Measurements from ENCODE around the gene OPRD1. TPM values are rescaled to one million over a fixed set of nuclear protein-coding genes. Genes with fewer than 3 reads are reported as not detected.
"Not testable (repeated sequence)": the region's sequence is repeated elsewhere in the genome, so short reads cannot be mapped to it uniquely, and the experiment has no call there.

OPRD1 gene
- polyA plus RNA-seq, 3 donors, result 0.01 TPM; not detected in 2

DNA sequence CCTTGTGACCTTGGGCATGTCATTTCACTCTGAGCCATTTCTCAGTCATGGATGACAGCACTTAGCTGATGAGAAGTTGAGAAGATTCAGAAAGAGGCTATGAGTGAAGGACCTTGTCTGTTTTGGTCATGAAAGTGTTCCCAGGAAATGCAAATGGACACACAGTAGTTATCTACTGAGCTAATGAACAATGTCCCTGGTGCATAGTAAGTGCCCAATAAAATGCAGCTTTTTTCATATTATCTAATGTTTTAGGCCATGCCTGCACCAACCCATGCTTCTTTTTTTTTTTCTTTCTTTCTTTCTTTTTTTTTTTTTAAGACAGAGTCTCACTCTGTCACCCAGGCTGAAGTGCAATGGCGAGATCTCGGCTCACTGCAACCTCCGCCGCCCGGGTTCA, 58.0 kb downstream of the OPRD1 start:
- peaks cover 6 to 7% of the 10 kb centered on the region in 2 donors for H3K4me1 ChIP-seq (ENCODE audit: control insufficient read depth in 1 of 2, insufficient read depth in 2 of 2, low read length in 2 of 2)
- H3K27ac Mint-ChIP-seq, result no peak overlapping the region
- no peak overlapping the region for H2AFZ ChIP-seq (ENCODE audit: insufficient read depth, low read depth, low read length, poor library complexity, severe bottlenecking)
- TF ChIP-seq, protein P1, sequence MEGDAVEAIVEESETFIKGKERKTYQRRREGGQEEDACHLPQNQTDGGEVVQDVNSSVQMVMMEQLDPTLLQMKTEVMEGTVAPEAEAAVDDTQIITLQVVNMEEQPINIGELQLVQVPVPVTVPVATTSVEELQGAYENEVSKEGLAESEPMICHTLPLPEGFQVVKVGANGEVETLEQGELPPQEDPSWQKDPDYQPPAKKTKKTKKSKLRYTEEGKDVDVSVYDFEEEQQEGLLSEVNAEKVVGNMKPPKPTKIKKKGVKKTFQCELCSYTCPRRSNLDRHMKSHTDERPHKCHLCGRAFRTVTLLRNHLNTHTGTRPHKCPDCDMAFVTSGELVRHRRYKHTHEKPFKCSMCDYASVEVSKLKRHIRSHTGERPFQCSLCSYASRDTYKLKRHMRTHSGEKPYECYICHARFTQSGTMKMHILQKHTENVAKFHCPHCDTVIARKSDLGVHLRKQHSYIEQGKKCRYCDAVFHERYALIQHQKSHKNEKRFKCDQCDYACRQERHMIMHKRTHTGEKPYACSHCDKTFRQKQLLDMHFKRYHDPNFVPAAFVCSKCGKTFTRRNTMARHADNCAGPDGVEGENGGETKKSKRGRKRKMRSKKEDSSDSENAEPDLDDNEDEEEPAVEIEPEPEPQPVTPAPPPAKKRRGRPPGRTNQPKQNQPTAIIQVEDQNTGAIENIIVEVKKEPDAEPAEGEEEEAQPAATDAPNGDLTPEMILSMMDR (IDR thresholded peaks at IDR 0.05), result no peak
- peaks cover 8 to 15% (median 9%) of the 10 kb centered on the region in 3 donors for H3K27me3 Mint-ChIP-seq (ENCODE audit: low read depth in 3 of 3)
- no peaks in the 10 kb centered on the region for H3K9me3 ChIP-seq (replicated peaks in 1 of 2; ENCODE audit: control insufficient read depth in 1 of 2, insufficient read depth in 1 of 2, low read length in 2 of 2)
- no peak overlapping the region for H3K9ac ChIP-seq (ENCODE audit: insufficient read depth, low read length, poor library complexity, severe bottlenecking)
- H3K79me2 ChIP-seq (ENCODE audit: insufficient read depth, low read length), result no peaks in the 10 kb centered on the region
- no peak overlapping the region for H3K27ac ChIP-seq (ENCODE audit: low read depth in 1 of 2, low read length in 2 of 2)
- intact Hi-C loops (cut with micrococcal nuclease), result loop anchor here in 1 of 2 donors (10.0 kb wide), 2 partner anchors 225 to 515 kb away; partner anchors contain the start of genes RNU11 and TAF12
- no peaks in the 10 kb centered on the region for H4K20me1 ChIP-seq (ENCODE audit: insufficient read depth, low read length)
- no peak overlapping the region for H3K4me3 Mint-ChIP-seq
- H3K4me2 ChIP-seq (replicated peaks; ENCODE audit: extremely low read depth, low read length, poor library complexity, severe bottlenecking), result no peak overlapping the region
- 96% methylated on average over 5 of the region's 5 CpGs for WGBS (ENCODE audit: insufficient coverage)
- peaks cover 1% of the 10 kb centered on the region for H3K4me1 Mint-ChIP-seq
- no peak overlapping the region for H3K4me3 ChIP-seq (replicated peaks in 1 of 3; ENCODE audit: low read depth in 2 of 3, low read length in 3 of 3)
- no peaks in the 10 kb centered on the region for H3K27me3 ChIP-seq (ENCODE audit: control insufficient read depth in 2 of 2, insufficient read depth in 2 of 2, low read length in 2 of 2)
- no peaks in the 10 kb centered on the region for H3K36me3 ChIP-seq (replicated peaks in 1 of 2; ENCODE audit: control insufficient read depth in 1 of 2, insufficient read depth in 2 of 2, low read length in 2 of 2)
- H3K9me3 Mint-ChIP-seq, result peaks cover 0 to 4% (median 0%) of the 10 kb centered on the region in 7 donors
- no peak for DNase-seq
- H3K36me3 Mint-ChIP-seq, result no peaks in the 10 kb centered on the region

DNA sequence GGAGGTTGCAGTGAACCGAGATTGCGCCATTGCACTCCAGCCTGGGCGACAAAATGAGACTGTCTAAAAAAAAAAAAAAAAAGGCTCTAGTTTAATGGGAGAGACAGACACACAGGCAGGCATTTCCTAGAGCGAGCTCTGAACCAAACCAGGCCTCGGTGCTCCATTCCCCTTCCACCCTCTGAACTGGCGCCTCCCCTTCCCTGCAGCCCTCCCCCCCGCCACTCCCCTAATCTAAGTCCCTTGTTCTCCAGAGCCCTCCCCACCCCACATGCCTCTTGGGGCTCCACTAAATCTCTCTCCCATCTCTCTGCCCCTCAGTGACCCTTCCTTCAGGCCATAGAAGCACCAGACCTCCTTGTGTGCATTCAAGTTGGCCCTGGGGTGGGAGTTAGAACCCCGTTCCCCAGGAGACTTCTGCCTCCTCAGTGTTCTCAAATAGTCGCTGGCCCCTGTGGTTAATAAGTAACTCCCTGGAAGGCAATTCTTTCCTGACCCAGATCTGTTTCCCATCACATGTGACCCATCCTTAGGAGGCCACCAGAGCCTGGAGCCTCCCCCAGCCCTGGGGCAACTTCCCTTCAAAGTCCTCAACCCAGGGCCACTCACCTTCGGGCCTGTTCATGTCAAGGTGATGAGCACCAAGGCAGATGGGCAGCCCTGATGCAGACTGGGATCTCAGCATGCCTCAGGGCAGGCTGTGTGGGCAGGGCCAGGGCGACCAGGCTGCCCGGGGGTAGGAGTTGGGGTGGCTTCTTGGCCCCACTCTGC, 59.8 kb downstream of the OPRD1 start:
- Mint-ChIP-seq H3K27me3 (ENCODE audit: low read depth in 3 of 3) (peaks cover 3 to 7% (median 7%) of the 10 kb centered on the region in 3 donors), H3K36me3 (no peaks in the 10 kb centered on the region), H3K4me1 (peaks cover 12% of the 10 kb centered on the region), H3K4me3 (no peak overlapping the region), H3K27ac (peak overlapping the region in 1 of 7 donors; percentile 69), H3K9me3 (peaks cover 0 to 2% (median 0%) of the 10 kb centered on the region in 7 donors)
- no peaks in the 10 kb centered on the region for H3K9me3 ChIP-seq (replicated peaks in 1 of 2; ENCODE audit: control insufficient read depth in 1 of 2, insufficient read depth in 1 of 2, low read length in 2 of 2)
- TF ChIP-seq, protein P1 (IDR thresholded peaks at IDR 0.05), result no peak
- H3K4me1 ChIP-seq (ENCODE audit: control insufficient read depth in 1 of 2, insufficient read depth in 2 of 2, low read length in 2 of 2), result peaks cover 14 to 17% of the 10 kb centered on the region in 2 donors
- H3K4me2 ChIP-seq (replicated peaks; ENCODE audit: extremely low read depth, low read length, poor library complexity, severe bottlenecking), result no peak overlapping the region
- H3K36me3 ChIP-seq (replicated peaks in 1 of 2; ENCODE audit: control insufficient read depth in 1 of 2, insufficient read depth in 2 of 2, low read length in 2 of 2), result no peaks in the 10 kb centered on the region
- intact Hi-C loops (cut with micrococcal nuclease), result loop anchor here in 1 of 2 donors (10.0 kb wide), 2 partner anchors 227 to 517 kb away; partner anchors contain the start of genes RNU11 and TAF12
- no peaks in the 10 kb centered on the region for H4K20me1 ChIP-seq (ENCODE audit: insufficient read depth, low read length)
- no peaks in the 10 kb centered on the region for H3K27me3 ChIP-seq (ENCODE audit: control insufficient read depth in 2 of 2, insufficient read depth in 2 of 2, low read length in 2 of 2)
- no peak overlapping the region for H3K27ac ChIP-seq (ENCODE audit: low read depth in 1 of 2, low read length in 2 of 2)
- WGBS (ENCODE audit: insufficient coverage), result 91% methylated on average over 10 of the region's 12 CpGs
- DNase-seq, result no peak
- H3K9ac ChIP-seq (ENCODE audit: insufficient read depth, low read length, poor library complexity, severe bottlenecking), result no peak overlapping the region
- H3K79me2 ChIP-seq (ENCODE audit: insufficient read depth, low read length), result no peaks in the 10 kb centered on the region
- no peak overlapping the region for H3K4me3 ChIP-seq (replicated peaks in 1 of 3; ENCODE audit: low read depth in 2 of 3, low read length in 3 of 3)
- H2AFZ ChIP-seq (ENCODE audit: insufficient read depth, low read depth, low read length, poor library complexity, severe bottlenecking), result no peak overlapping the region

DNA sequence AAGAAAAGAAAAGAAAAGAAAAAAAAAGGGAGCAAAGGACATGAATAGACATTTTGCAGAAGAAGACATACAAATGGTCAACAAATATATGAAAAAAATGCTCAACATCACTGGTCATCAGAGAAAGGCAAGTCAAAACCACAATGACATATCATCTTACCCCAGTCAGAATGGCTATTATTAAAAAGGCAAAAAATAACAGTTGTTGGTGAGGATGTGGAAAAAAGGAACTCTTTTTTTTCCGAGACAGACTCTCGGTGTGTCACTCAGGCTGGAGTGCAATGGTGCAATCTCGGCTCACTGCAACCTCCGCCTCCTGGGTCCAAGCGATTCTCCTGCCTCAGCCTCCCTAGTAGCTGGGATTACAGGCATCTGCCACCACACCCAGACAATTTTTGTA, 63.2 kb downstream of the OPRD1 start:
- H3K27me3 Mint-ChIP-seq (ENCODE audit: low read depth in 3 of 3); H3K36me3 Mint-ChIP-seq; H3K9me3 ChIP-seq (replicated peaks in 1 of 2; ENCODE audit: control insufficient read depth in 1 of 2, insufficient read depth in 1 of 2, low read length in 2 of 2); H3K4me3 Mint-ChIP-seq; H4K20me1 ChIP-seq (ENCODE audit: insufficient read depth, low read length); H3K36me3 ChIP-seq (replicated peaks in 1 of 2; ENCODE audit: control insufficient read depth in 1 of 2, insufficient read depth in 2 of 2, low read length in 2 of 2); H3K79me2 ChIP-seq (ENCODE audit: insufficient read depth, low read length); H3K4me3 ChIP-seq (replicated peaks in 1 of 3; ENCODE audit: low read depth in 2 of 3, low read length in 3 of 3); H3K9ac ChIP-seq (ENCODE audit: insufficient read depth, low read length, poor library complexity, severe bottlenecking); H2AFZ ChIP-seq (ENCODE audit: insufficient read depth, low read depth, low read length, poor library complexity, severe bottlenecking); H3K27me3 ChIP-seq (ENCODE audit: control insufficient read depth in 2 of 2, insufficient read depth in 2 of 2, low read length in 2 of 2); H3K9me3 Mint-ChIP-seq; H3K4me2 ChIP-seq (replicated peaks; ENCODE audit: extremely low read depth, low read length, poor library complexity, severe bottlenecking): not testable (repeated sequence)
- DNase-seq, result peak; percentile 70 to 80 (median 78)
- H3K27ac ChIP-seq (ENCODE audit: low read depth in 1 of 2, low read length in 2 of 2), result peak overlapping the region in 1 of 2 donors; percentile 17
- intact Hi-C loops (cut with micrococcal nuclease), result loop anchor here (5.0 to 10.0 kb wide), 5 partner anchors 88 to 520 kb away; partner anchors contain the start of genes RNU11 (in 1 of the 2), TAF12 (in 1 of the 2) and YTHDF2 (in 1 of the 2)
- H3K27ac Mint-ChIP-seq, result peak overlapping the region in 5 of 7 donors; percentile 54 to 84 (median 74)
- peaks cover 13% of the 10 kb centered on the region for H3K4me1 Mint-ChIP-seq
- WGBS (ENCODE audit: insufficient coverage), result 0% methylated on average over 5 of the region's 5 CpGs
- H3K4me1 ChIP-seq (ENCODE audit: control insufficient read depth in 1 of 2, insufficient read depth in 2 of 2, low read length in 2 of 2), result peaks cover 14 to 17% of the 10 kb centered on the region in 2 donors

All from CD14-positive monocyte (primary cell).